Measurements from ENCODE around the gene GLTP. TPM values are rescaled to one million over a fixed set of nuclear protein-coding genes. Genes with fewer than 3 reads are reported as not detected.

The GLTP gene
- total RNA-seq, 1 experiment from 2014 or later, result 15.5 TPM

- Histone ChIP-seq H3K9me3 (ENCODE audit: control insufficient read depth, low read depth, low read length) (no peaks in the 10 kb centered on the region), H3K23me2 (ENCODE audit: insufficient read length, low read depth, low read length, poor library complexity, severe bottlenecking) (no peaks in the 10 kb centered on the region), H3K79me2 (ENCODE audit: insufficient read depth, low read length) (no peaks in the 10 kb centered on the region), H3K14ac (ENCODE audit: insufficient read depth, low read length) (no peak overlapping the region), H3K4me1 (ENCODE audit: insufficient read depth, low read length) (no peaks in the 10 kb centered on the region), H2BK15ac (ENCODE audit: low read depth, low read length) (no peak overlapping the region), H3K27ac (ENCODE audit: insufficient read length, low read depth, low read length) (no peak overlapping the region), H3T11ph (ENCODE audit: low read length) (no peak overlapping the region), H4K20me1 (ENCODE audit: control insufficient read depth, insufficient read depth, insufficient read length) (no peaks in the 10 kb centered on the region), H4K91ac (ENCODE audit: insufficient read length, low read depth, low read length) (no peak overlapping the region), H2BK12ac (ENCODE audit: insufficient read length, low read depth, low read length) (no peak overlapping the region), H4K8ac (replicated peaks; ENCODE audit: insufficient read length, low read depth, low read length) (no peak overlapping the region), H3K9ac (ENCODE audit: extremely low read depth, insufficient read length, low read length) (no peak overlapping the region), H2BK5ac (ENCODE audit: insufficient read length, low read length) (no peak overlapping the region), H3K18ac (ENCODE audit: insufficient read length, low read depth, low read length) (no peak overlapping the region), H4K5ac (ENCODE audit: insufficient read length, low read depth, low read length) (no peak overlapping the region), H3K79me1 (ENCODE audit: insufficient read depth, low read depth, low read length, poor library complexity, severe bottlenecking) (no peaks in the 10 kb centered on the region), H3K4me2 (ENCODE audit: insufficient read depth, insufficient read length, low read length) (no peak overlapping the region), H2AFZ (ENCODE audit: low read length) (no peak overlapping the region), H3K23ac (ENCODE audit: insufficient read length, low read depth, low read length) (no peak overlapping the region), H3K56ac (ENCODE audit: insufficient read length, low read depth, low read length) (no peak overlapping the region), H3K27me3 (ENCODE audit: insufficient read depth, low read length) (no peaks in the 10 kb centered on the region), H2AK5ac (ENCODE audit: insufficient read length, low read length) (no peak overlapping the region), H3K4ac (ENCODE audit: low read depth, low read length) (no peak overlapping the region), H2BK20ac (ENCODE audit: low read depth, low read length, poor library complexity, severe bottlenecking) (no peak overlapping the region), H2BK120ac (ENCODE audit: low read depth, low read length, poor library complexity, severe bottlenecking) (no peak overlapping the region)
- Mint-ChIP-seq H3K36me3 (ENCODE audit: insufficient read depth in 1 of 3, low read depth in 3 of 3) (peaks cover 4 to 77% (median 25%) of the 10 kb centered on the region in 3 experiments), H3K27ac (no peak overlapping the region), H3K9me3 (no peaks in the 10 kb centered on the region), H3K27me3 (ENCODE audit: low read depth) (peaks cover 4% of the 10 kb centered on the region), H3K4me1 (0 out of 4 replicates have a peak, but pooled peaks cover 3 to 4% of the 10 kb centered on the region in 2 experiments), H3K4me3 (no peak overlapping the region)
- DNase-seq, result no peak
- WGBS (ENCODE audit: extremely low coverage, insufficient read length, low lambda C conversion rate), result no CpG with 5 or more reads among the region's 12 CpGs
- TF ChIP-seq, protein P1, sequence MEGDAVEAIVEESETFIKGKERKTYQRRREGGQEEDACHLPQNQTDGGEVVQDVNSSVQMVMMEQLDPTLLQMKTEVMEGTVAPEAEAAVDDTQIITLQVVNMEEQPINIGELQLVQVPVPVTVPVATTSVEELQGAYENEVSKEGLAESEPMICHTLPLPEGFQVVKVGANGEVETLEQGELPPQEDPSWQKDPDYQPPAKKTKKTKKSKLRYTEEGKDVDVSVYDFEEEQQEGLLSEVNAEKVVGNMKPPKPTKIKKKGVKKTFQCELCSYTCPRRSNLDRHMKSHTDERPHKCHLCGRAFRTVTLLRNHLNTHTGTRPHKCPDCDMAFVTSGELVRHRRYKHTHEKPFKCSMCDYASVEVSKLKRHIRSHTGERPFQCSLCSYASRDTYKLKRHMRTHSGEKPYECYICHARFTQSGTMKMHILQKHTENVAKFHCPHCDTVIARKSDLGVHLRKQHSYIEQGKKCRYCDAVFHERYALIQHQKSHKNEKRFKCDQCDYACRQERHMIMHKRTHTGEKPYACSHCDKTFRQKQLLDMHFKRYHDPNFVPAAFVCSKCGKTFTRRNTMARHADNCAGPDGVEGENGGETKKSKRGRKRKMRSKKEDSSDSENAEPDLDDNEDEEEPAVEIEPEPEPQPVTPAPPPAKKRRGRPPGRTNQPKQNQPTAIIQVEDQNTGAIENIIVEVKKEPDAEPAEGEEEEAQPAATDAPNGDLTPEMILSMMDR (conservative IDR thresholded peaks at IDR 0.05), result no peak
These were observed 32.5 kb upstream of the GLTP start for GRCh38 chr12:109912855-109913321.

Measured in H9 (cell line).